Liver (tissue), 9 donors: ENCODE results near the gene PLA2G12A. TPM values are rescaled to one million over a fixed set of nuclear protein-coding genes. Genes with fewer than 3 reads are reported as not detected.
A peak's percentile ranks its signal among the peaks of the same experiment; 100 is the strongest.

Experiments used
- DNase-seq: peaks from one replicate; pipeline ENCODE4 v3.0.0-alpha.2; 2017; ENCODE audit warnings: low spot score
- H3K27ac ChIP-seq, 2 donors: one replicate each; pipeline ENCODE4 v1.7.0; 2013; ENCODE audit warnings: inconsistent platforms in 2 of 2, low read length in 2 of 2, control low read depth in 1 of 2, low read depth in 1 of 2, mild to moderate bottlenecking in 1 of 2
- H3K27me3 ChIP-seq, 4 donors: one replicate each; pipeline versions ENCODE4 v1.6.1 to v1.7.0; 2013; ENCODE audit warnings: low read length in 3 of 4, inconsistent platforms in 1 of 4, mild to moderate bottlenecking in 1 of 4, moderate library complexity in 1 of 4; ENCODE audit not compliant: control insufficient read depth in 4 of 4, insufficient read depth in 4 of 4
- H3K36me3 ChIP-seq, 4 donors: one replicate each; pipeline versions ENCODE4 v1.6.1 to v1.7.0; 2013; ENCODE audit warnings: low read length in 3 of 4, mild to moderate bottlenecking in 3 of 4, low read depth in 1 of 4, moderate library complexity in 1 of 4; ENCODE audit not compliant: control insufficient read depth in 4 of 4, insufficient read depth in 3 of 4
- H3K4me1 ChIP-seq, 4 donors: one replicate each; pipeline versions ENCODE4 v1.6.1 to v1.7.0; 2013; ENCODE audit warnings: low read length in 3 of 4, mild to moderate bottlenecking in 3 of 4, moderate library complexity in 1 of 4; ENCODE audit not compliant: control insufficient read depth in 4 of 4, insufficient read depth in 4 of 4
- H3K4me3 ChIP-seq, 3 donors: one replicate each; pipeline versions ENCODE4 v1.6.1 to v1.7.0; 2013; ENCODE audit warnings: low read length in 3 of 3, control low read depth in 1 of 3, low read depth in 1 of 3, mild to moderate bottlenecking in 1 of 3
- H3K9ac ChIP-seq, 2 donors: one replicate each; pipeline ENCODE4 v1.7.0; 2013; ENCODE audit warnings: low read length in 2 of 2, mild to moderate bottlenecking in 2 of 2, moderate library complexity in 2 of 2, control low read depth in 1 of 2, low read depth in 1 of 2
- H3K9me3 ChIP-seq, 4 donors: one replicate each; pipeline versions ENCODE4 v1.6.1 to v1.7.0; 2013; ENCODE audit warnings: low read length in 3 of 4; ENCODE audit not compliant: control insufficient read depth in 4 of 4
- ATF3 ChIP-seq: IDR thresholded peaks from 2 replicates; pipeline ENCODE4 v1.6.1; 2016; ENCODE audit warnings: antibody characterized with exemption
- FOXA1 ChIP-seq: IDR thresholded peaks from 2 replicates; pipeline ENCODE4 v1.6.1; 2016; ENCODE audit warnings: antibody characterized with exemption
- FOXA2 ChIP-seq: IDR thresholded peaks from 2 replicates; pipeline ENCODE4 v1.6.1; 2016; ENCODE audit warnings: antibody characterized with exemption
- GABPA ChIP-seq, 2 donors: IDR thresholded peaks in 1 of 2; conservative IDR thresholded peaks in 1 of 2; 2 replicates each; pipeline ENCODE4 v1.6.1; 2016; ENCODE audit warnings: antibody characterized with exemption in 2 of 2, mild to moderate bottlenecking in 1 of 2, moderate library complexity in 1 of 2
- HNF4A ChIP-seq, 2 donors: conservative IDR thresholded peaks; 2 replicates each; pipeline ENCODE4 v1.6.1; 2016; ENCODE audit warnings: antibody characterized with exemption in 2 of 2, mild to moderate bottlenecking in 2 of 2
- HNF4G ChIP-seq: IDR thresholded peaks from 2 replicates; pipeline ENCODE4 v1.6.1; 2016; ENCODE audit warnings: antibody characterized with exemption
- MAX ChIP-seq: IDR thresholded peaks from 2 replicates; pipeline ENCODE4 v1.6.1; 2016; ENCODE audit warnings: antibody characterized with exemption
- RAD21 ChIP-seq, 2 donors: IDR thresholded peaks; 2 replicates each; pipeline ENCODE4 v1.6.1; 2016; ENCODE audit warnings: antibody characterized with exemption in 2 of 2, mild to moderate bottlenecking in 2 of 2
- RXRA ChIP-seq, 2 donors: IDR thresholded peaks; 2 replicates each; pipeline ENCODE4 v1.6.1; 2017 to 2018; ENCODE audit warnings: antibody characterized with exemption in 2 of 2, mild to moderate bottlenecking in 1 of 2
- TAF1 ChIP-seq: conservative IDR thresholded peaks from 2 replicates; pipeline ENCODE4 v1.6.1; 2016; ENCODE audit warnings: antibody characterized with exemption, mild to moderate bottlenecking
- YY1 ChIP-seq: IDR thresholded peaks from 2 replicates; pipeline ENCODE4 v1.6.1; 2016; ENCODE audit warnings: antibody characterized with exemption, mild to moderate bottlenecking
- ZBTB33 ChIP-seq: IDR thresholded peaks from 2 replicates; pipeline ENCODE4 v1.6.1; 2016; ENCODE audit warnings: antibody characterized with exemption
- WGBS: extraction: QIAGEN DNeasy Blood & Tissue Kit; methylation state at CpG from one replicate; pipeline ENCODE4 v1.1.7; 2013; 5-methylcytosine and 5-hydroxymethylcytosine counted together
- polyA plus RNA-seq, 2 donors: library from polyadenylated mRNA; stranded (reverse) in 1 of 2; unstranded in 1 of 2; fragments of 200-250 nt in 1 of 2; fragments of >200 nt in 1 of 2; fragmentation: Nextera tagmentation in 1 of 2; extraction: Ambion mirVana in 1 of 2; gene quantifications; one replicate each; pipeline versions ENCODE4 v1.2.1 to v1.2.3, GENCODE V29; 2013 to 2015
- total RNA-seq, 2 donors: library from RNA; depleted of rRNA; stranded (reverse); fragments of >200 nt; gene quantifications; one replicate each; pipeline ENCODE4 v1.2.3, GENCODE V29; 2014
- donor health status: healthy.
- donor health status: healthy.
- donor health status: healthy.
- donor health status: healthy.
- donor health status: healthy.

Gene PLA2G12A
- total and polyA plus RNA-seq, 4 donors: 11.3 to 57.7 (median 29.4) TPM

GRCh38 chr4:109735566-109736365 lies 5.9 kb upstream of the PLA2G12A start:
- no peak for DNase-seq
- 36% methylated on average over 7 of the region's 7 CpGs for WGBS
- no peak overlapping the region for H3K4me3 ChIP-seq

GRCh38 chr4:109733728-109734127 lies 3.9 kb upstream of the PLA2G12A start:
- Histone ChIP-seq H3K9me3 (no peaks in the 10 kb centered on the region), H3K36me3 (peaks cover 0 to 4% (median 1%) of the 10 kb centered on the region in 4 donors), H3K4me1 (peaks cover 2 to 28% (median 11%) of the 10 kb centered on the region in 4 donors), H3K27ac (no peak overlapping the region), H3K4me3 (no peak overlapping the region), H3K9ac (no peak overlapping the region), H3K27me3 (no peaks in the 10 kb centered on the region)
- TF ChIP-seq RAD21 (IDR thresholded peaks at IDR 0.05) (no peak), RXRA (IDR thresholded peaks at IDR 0.05) (no peak)
- DNase-seq: no peak
- WGBS: 97% methylated on average over 5 of the region's 5 CpGs

More at GRCh38 chr4:109735566-109736365, 5.9 kb upstream of the PLA2G12A start:
- peak in 1 of 2 donors; percentile 12 for TF ChIP-seq HNF4A (conservative IDR thresholded peaks at IDR 0.05)
- TF ChIP-seq YY1: peak; percentile 66
- TF ChIP-seq ZBTB33: peak; percentile 72
- TF ChIP-seq RXRA (IDR thresholded peaks at IDR 0.05): peak in 1 of 2 donors; percentile 21
- TF ChIP-seq TAF1: no peak
- peak; percentile 64 for TF ChIP-seq MAX
- no peak for TF ChIP-seq ATF3
- Histone ChIP-seq H3K27me3 (no peaks in the 10 kb centered on the region), H3K36me3 (peaks cover 3 to 9% (median 6%) of the 10 kb centered on the region in 4 donors), H3K9me3 (no peaks in the 10 kb centered on the region), H3K27ac (no peak overlapping the region), H3K4me1 (peaks cover 2 to 18% (median 7%) of the 10 kb centered on the region in 4 donors), H3K9ac (no peak overlapping the region)

GRCh38 chr4:109730619-109731545 lies 1.0 kb upstream of the PLA2G12A start:
- TF ChIP-seq YY1 (no peak), RXRA (IDR thresholded peaks at IDR 0.05) (no peak), FOXA2 (no peak), GABPA (IDR thresholded peaks at IDR 0.05 in 1 of 2, conservative IDR thresholded peaks at IDR 0.05 in 1 of 2) (no peak), ZBTB33 (no peak), FOXA1 (no peak), MAX (no peak), HNF4G (no peak)
- peak overlapping the region; percentile 64 to 78 for H3K9ac ChIP-seq
- no peaks in the 10 kb centered on the region for H3K27me3 ChIP-seq
- H3K27ac ChIP-seq: peak overlapping the region; percentile 79 to 90
- DNase-seq: no peak
- peak overlapping the region; percentile 72 to 90 (median 76) for H3K4me3 ChIP-seq
- peaks cover 2 to 34% (median 15%) of the 10 kb centered on the region in 4 donors for H3K4me1 ChIP-seq
- peaks cover 0 to 4% (median 0%) of the 10 kb centered on the region in 4 donors for H3K36me3 ChIP-seq
- 53% methylated on average over 21 of the region's 21 CpGs for WGBS
- H3K9me3 ChIP-seq: no peaks in the 10 kb centered on the region
